Activated CD4-positive, alpha-beta memory T cell treated with anti-CD3 and anti-CD28 coated beads, Interleukin-2, amount 10 ng/mL, durations not matched to agents 7 days and 5 days (primary cell): ENCODE data around the gene STK39. TPM values are rescaled to one million over a fixed set of nuclear protein-coding genes. Genes with fewer than 3 reads are reported as not detected.

Source experiments
- CTCF ChIA-PET: fragments of 350-600 bp; sonication (Branson Sonifier 250); formaldehyde crosslinking; loops from one replicate; lab custom pipeline; 2021; ENCODE audit warnings: antibody characterized with exemption, inconsistent platforms; lab: Charles Lee
- POLR2A ChIA-PET: fragments of 350-600 bp; sonication (Branson Sonifier 250); formaldehyde crosslinking; loops from one replicate; lab custom pipeline; 2021; ENCODE audit warnings: antibody characterized with exemption; lab: Charles Lee
- DNase-seq: peaks from one replicate; pipeline ENCODE4 v3.0.0-alpha.2; 2020
- H3K27ac Mint-ChIP-seq: one replicate; pipeline ENCODE4 v1.8.0; 2021; ENCODE audit warnings: mild to moderate bottlenecking, mixed read lengths
- H3K27me3 Mint-ChIP-seq: one replicate; pipeline ENCODE4 v1.8.0; 2021; ENCODE audit warnings: mixed read lengths
- H3K36me3 Mint-ChIP-seq: one replicate; pipeline ENCODE4 v1.8.0; 2021; ENCODE audit warnings: low read depth, mixed read lengths
- H3K4me1 Mint-ChIP-seq: one replicate; pipeline ENCODE4 v1.8.0; 2021; ENCODE audit warnings: mixed read lengths
- H3K4me3 Mint-ChIP-seq: one replicate; pipeline ENCODE4 v1.8.0; 2021; ENCODE audit warnings: mild to moderate bottlenecking, mixed read lengths
- H3K9me3 Mint-ChIP-seq: one replicate; pipeline ENCODE4 v1.8.0; 2021; ENCODE audit warnings: mixed read lengths
- total RNA-seq, 2 experiments: library from RNA; stranded (reverse); gene quantifications; one replicate each; pipeline ENCODE4 v1.2.3, GENCODE V29; 2021

Gene STK39
- total RNA-seq, 2 experiments from 2014 or later, result 43.0 to 45.5 TPM

- DNase-seq, result no peak
- ChIA-PET CTCF (interaction anchor here (1.2 kb wide), 1 partner anchor 179 kb away, joined by 4 read pairs; no protein-coding TSS in a partner anchor), POLR2A (no interaction called here)
- Mint-ChIP-seq H3K9me3 (no peaks in the 10 kb centered on the region), H3K36me3 (no peaks in the 10 kb centered on the region), H3K27me3 (peaks cover 10% of the 10 kb centered on the region), H3K4me1 (no peaks in the 10 kb centered on the region), H3K4me3 (no peak overlapping the region), H3K27ac (no peak overlapping the region)
Observed at GRCh38 chr2:167941604-167942003, 305.8 kb downstream of the STK39 start.

GRCh38 chr2:167940734-167941507 is 306.5 kb downstream of the STK39 start:
- Mint-ChIP-seq H3K9me3 (no peaks in the 10 kb centered on the region), H3K4me1 (no peaks in the 10 kb centered on the region), H3K4me3 (no peak overlapping the region), H3K36me3 (no peaks in the 10 kb centered on the region), H3K27me3 (peaks cover 10% of the 10 kb centered on the region), H3K27ac (no peak overlapping the region)
- ChIA-PET POLR2A (no interaction called here), CTCF (no interaction called here)
- no peak for DNase-seq

GRCh38 chr2:167940346-167940725 is 307.1 kb downstream of the STK39 start:
- no peak overlapping the region for H3K4me3 Mint-ChIP-seq
- ChIA-PET CTCF (interaction anchor here (0.8 kb wide), 1 partner anchor 179 kb away, joined by 3 read pairs; no protein-coding TSS in a partner anchor), POLR2A (no interaction called here)
- H3K9me3 Mint-ChIP-seq, result no peaks in the 10 kb centered on the region
- no peaks in the 10 kb centered on the region for H3K36me3 Mint-ChIP-seq
- H3K4me1 Mint-ChIP-seq, result no peaks in the 10 kb centered on the region
- DNase-seq, result no peak
- no peak overlapping the region for H3K27ac Mint-ChIP-seq
- peaks cover 10% of the 10 kb centered on the region for H3K27me3 Mint-ChIP-seq

- peaks cover 10% of the 10 kb centered on the region for H3K27me3 Mint-ChIP-seq
- ChIA-PET CTCF (interaction anchor here (0.8 kb wide), 1 partner anchor 179 kb away, joined by 3 read pairs; no protein-coding TSS in a partner anchor), POLR2A (no interaction called here)
- no peak for DNase-seq
- H3K36me3 Mint-ChIP-seq, result no peaks in the 10 kb centered on the region
- no peaks in the 10 kb centered on the region for H3K9me3 Mint-ChIP-seq
- no peak overlapping the region for H3K4me3 Mint-ChIP-seq
- H3K27ac Mint-ChIP-seq, result no peak overlapping the region
- no peaks in the 10 kb centered on the region for H3K4me1 Mint-ChIP-seq
Observed at GRCh38 chr2:167939514-167940345, 307.7 kb downstream of the STK39 start.

- peaks cover 8% of the 10 kb centered on the region for H3K27me3 Mint-ChIP-seq
- no peaks in the 10 kb centered on the region for H3K9me3 Mint-ChIP-seq
- no peak for DNase-seq
- H3K27ac Mint-ChIP-seq, result no peak overlapping the region
- ChIA-PET CTCF (no interaction called here), POLR2A (no interaction called here)
- no peaks in the 10 kb centered on the region for H3K36me3 Mint-ChIP-seq
- H3K4me3 Mint-ChIP-seq, result no peak overlapping the region
- no peaks in the 10 kb centered on the region for H3K4me1 Mint-ChIP-seq
Observed at GRCh38 chr2:167937403-167937802, 310.0 kb downstream of the STK39 start.

- H3K4me1 Mint-ChIP-seq, result no peaks in the 10 kb centered on the region
- CTCF ChIA-PET, result no interaction called here
- H3K27ac Mint-ChIP-seq, result no peak overlapping the region
- no peaks in the 10 kb centered on the region for H3K9me3 Mint-ChIP-seq
- POLR2A ChIA-PET, result no interaction called here
- H3K36me3 Mint-ChIP-seq, result no peaks in the 10 kb centered on the region
- peaks cover 8% of the 10 kb centered on the region for H3K27me3 Mint-ChIP-seq
- DNase-seq, result no peak
- no peak overlapping the region for H3K4me3 Mint-ChIP-seq
Observed at GRCh38 chr2:167935803-167936110, 311.6 kb downstream of the STK39 start.

GRCh38 chr2:167933097-167933814 is 314.1 kb downstream of the STK39 start:
- Mint-ChIP-seq H3K9me3 (no peaks in the 10 kb centered on the region), H3K36me3 (no peaks in the 10 kb centered on the region), H3K4me1 (no peaks in the 10 kb centered on the region), H3K27me3 (peaks cover 3% of the 10 kb centered on the region), H3K4me3 (no peak overlapping the region), H3K27ac (no peak overlapping the region)
- ChIA-PET CTCF (no interaction called here), POLR2A (no interaction called here)
- no peak for DNase-seq

GRCh38 chr2:167932123-167932693 is 315.2 kb downstream of the STK39 start:
- no peak overlapping the region for H3K4me3 Mint-ChIP-seq
- H3K36me3 Mint-ChIP-seq, result no peaks in the 10 kb centered on the region
- peaks cover 3% of the 10 kb centered on the region for H3K27me3 Mint-ChIP-seq
- CTCF ChIA-PET, result no interaction called here
- DNase-seq, result no peak
- H3K4me1 Mint-ChIP-seq, result no peaks in the 10 kb centered on the region
- no peaks in the 10 kb centered on the region for H3K9me3 Mint-ChIP-seq
- H3K27ac Mint-ChIP-seq, result no peak overlapping the region
- POLR2A ChIA-PET, result no interaction called here

- CTCF ChIA-PET, result no interaction called here
- H3K9me3 Mint-ChIP-seq, result no peaks in the 10 kb centered on the region
- no peak for DNase-seq
- H3K27me3 Mint-ChIP-seq, result peaks cover 6% of the 10 kb centered on the region
- POLR2A ChIA-PET, result no interaction called here
- no peaks in the 10 kb centered on the region for H3K4me1 Mint-ChIP-seq
- H3K4me3 Mint-ChIP-seq, result no peak overlapping the region
- no peaks in the 10 kb centered on the region for H3K36me3 Mint-ChIP-seq
- H3K27ac Mint-ChIP-seq, result no peak overlapping the region
Observed at GRCh38 chr2:167929484-167929883, 317.9 kb downstream of the STK39 start.

GRCh38 chr2:167928434-167928833 is 319.0 kb downstream of the STK39 start:
- ChIA-PET CTCF (no interaction called here), POLR2A (no interaction called here)
- no peak for DNase-seq
- no peaks in the 10 kb centered on the region for H3K36me3 Mint-ChIP-seq
- H3K27me3 Mint-ChIP-seq, result peaks cover 6% of the 10 kb centered on the region
- H3K9me3 Mint-ChIP-seq, result no peaks in the 10 kb centered on the region
- H3K27ac Mint-ChIP-seq, result no peak overlapping the region
- no peaks in the 10 kb centered on the region for H3K4me1 Mint-ChIP-seq
- H3K4me3 Mint-ChIP-seq, result no peak overlapping the region

GRCh38 chr2:167925758-167926157 is 321.6 kb downstream of the STK39 start:
- Mint-ChIP-seq H3K27me3 (peaks cover 6% of the 10 kb centered on the region), H3K9me3 (no peaks in the 10 kb centered on the region), H3K4me1 (no peaks in the 10 kb centered on the region), H3K36me3 (no peaks in the 10 kb centered on the region), H3K4me3 (no peak overlapping the region), H3K27ac (no peak overlapping the region)
- CTCF ChIA-PET, result no interaction called here
- DNase-seq, result no peak
- POLR2A ChIA-PET, result no interaction called here

GRCh38 chr2:167924556-167924955 is 322.8 kb downstream of the STK39 start:
- Mint-ChIP-seq H3K4me3 (no peak overlapping the region), H3K9me3 (no peaks in the 10 kb centered on the region), H3K36me3 (no peaks in the 10 kb centered on the region), H3K27me3 (peaks cover 9% of the 10 kb centered on the region), H3K27ac (no peak overlapping the region), H3K4me1 (no peaks in the 10 kb centered on the region)
- ChIA-PET POLR2A (no interaction called here), CTCF (no interaction called here)
- no peak for DNase-seq

GRCh38 chr2:167916756-167917155 is 330.6 kb downstream of the STK39 start:
- Mint-ChIP-seq H3K4me1 (no peaks in the 10 kb centered on the region), H3K27me3 (peaks cover 9% of the 10 kb centered on the region), H3K36me3 (no peaks in the 10 kb centered on the region), H3K27ac (no peak overlapping the region), H3K4me3 (no peak overlapping the region), H3K9me3 (no peaks in the 10 kb centered on the region)
- POLR2A ChIA-PET, result no interaction called here
- CTCF ChIA-PET, result no interaction called here
- no peak for DNase-seq
